NCI-H1092 (cell line): Measurements from ENCODE around the gene TBK1.

Experiments used
- DNase-seq: peaks from one replicate; lab custom pipeline; 2025; lab: John Stamatoyannopoulos, UW

The TBK1 gene

DNA sequence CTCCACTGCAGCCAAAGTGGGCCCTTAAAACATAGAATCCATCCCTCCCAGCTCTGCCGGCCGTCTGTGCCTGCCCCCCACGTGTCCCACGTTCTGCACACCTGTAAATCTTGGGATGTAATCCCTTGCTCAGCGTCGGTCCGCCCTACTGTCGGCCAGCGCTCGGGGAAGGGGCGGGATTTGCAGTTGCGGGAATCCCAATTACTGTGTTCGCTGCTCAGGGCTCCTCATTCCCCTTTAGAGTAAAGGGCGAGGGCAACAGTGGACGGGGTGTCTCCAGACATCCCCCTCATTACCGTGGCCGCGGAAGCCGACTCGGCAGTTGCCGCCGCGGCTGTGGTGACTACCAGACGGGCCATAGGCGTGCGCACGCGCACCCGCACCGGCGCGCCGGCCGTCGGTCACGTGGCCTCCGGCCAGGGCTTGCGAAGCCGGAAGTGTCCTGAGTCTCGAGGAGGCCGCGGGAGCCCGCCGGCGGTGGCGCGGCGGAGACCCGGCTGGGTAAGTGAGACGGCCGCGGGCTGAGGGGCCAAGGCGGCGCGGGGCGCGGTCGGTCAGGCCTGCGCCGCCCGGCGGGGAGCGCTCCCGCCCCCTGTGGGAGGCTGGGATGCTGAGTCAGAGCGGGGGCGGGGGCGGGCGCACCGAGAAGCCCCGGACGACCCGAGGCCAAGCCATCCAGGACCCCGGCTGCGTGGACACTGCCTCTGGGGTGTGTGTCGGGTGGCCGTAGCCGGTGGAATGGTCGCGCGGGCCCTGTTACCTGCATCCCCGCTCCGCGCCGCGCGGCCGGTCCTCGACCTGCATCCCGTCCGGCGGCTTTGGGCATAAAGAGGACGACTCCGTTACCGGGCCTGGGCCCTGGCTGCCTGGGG, at the start of gene TBK1:
TSS of gene TBK1 (plus strand) at position 434 of the 872 bp plus-strand sequence. CDS start 3,751 bp downstream, outside the sequence.
- DNase-seq: peak; percentile 60

DNA sequence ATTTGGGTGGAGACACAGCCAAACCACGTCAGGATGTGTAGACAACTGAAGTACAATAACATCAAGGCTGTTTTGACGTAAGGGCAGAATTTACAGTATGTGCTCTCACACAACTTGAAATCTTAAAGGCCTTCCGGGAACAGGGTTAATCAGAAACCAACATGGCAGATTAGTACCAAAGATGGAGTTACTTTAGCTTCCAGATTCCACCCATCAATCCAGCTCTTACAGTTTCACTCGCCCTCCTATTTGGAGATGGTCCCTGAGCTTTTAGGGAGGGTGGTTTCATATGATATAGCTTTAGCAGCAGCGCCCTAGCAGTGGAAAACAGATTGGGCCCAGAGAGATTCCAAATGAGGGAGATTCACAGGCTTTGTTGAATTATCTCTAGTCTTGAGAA, 49.7 kb upstream of the TBK1 start:
- no peak for DNase-seq

DNA sequence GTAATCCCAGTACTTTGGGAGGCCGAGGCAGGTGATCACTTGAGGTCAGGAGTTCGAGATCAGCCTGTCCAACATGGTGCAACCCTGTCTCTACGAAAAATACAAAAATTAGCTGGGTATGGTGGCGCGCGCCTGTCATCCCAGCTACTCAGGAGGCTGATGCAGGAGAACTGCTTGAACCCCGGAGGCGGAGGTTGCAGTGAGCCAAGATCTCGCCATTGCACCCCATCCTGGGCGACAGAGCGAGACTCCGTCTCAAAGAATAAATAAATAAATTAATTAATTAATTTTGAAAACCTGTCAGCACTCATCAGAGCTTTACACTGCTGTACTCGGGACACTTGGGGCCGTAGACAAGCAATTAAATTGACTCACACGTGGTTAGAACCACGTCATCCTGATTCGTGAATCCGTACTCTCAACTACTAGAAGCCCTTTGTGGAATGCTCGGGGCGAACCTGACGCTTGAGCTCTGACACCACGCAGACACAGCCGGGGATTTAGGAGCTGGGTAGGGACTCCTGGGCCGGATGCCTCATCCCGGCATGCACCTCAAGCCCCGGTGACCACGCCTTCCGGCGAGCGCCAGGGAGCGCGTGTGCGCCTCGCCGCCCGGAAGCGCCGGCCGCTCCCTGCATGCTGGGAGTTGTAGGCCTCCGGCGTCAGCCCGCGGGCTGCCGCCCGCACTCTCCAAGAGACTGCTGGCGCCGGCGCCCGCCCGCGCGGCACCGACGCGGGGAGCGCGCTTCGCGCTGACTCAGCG, 48.0 kb upstream of the TBK1 start, which contains the start of gene XPOT:
TSS of gene XPOT (plus strand) at position 686 of the 763 bp plus-strand sequence. CDS start 5,644 bp downstream, outside the sequence.
- DNase-seq: peak; percentile 88

DNA sequence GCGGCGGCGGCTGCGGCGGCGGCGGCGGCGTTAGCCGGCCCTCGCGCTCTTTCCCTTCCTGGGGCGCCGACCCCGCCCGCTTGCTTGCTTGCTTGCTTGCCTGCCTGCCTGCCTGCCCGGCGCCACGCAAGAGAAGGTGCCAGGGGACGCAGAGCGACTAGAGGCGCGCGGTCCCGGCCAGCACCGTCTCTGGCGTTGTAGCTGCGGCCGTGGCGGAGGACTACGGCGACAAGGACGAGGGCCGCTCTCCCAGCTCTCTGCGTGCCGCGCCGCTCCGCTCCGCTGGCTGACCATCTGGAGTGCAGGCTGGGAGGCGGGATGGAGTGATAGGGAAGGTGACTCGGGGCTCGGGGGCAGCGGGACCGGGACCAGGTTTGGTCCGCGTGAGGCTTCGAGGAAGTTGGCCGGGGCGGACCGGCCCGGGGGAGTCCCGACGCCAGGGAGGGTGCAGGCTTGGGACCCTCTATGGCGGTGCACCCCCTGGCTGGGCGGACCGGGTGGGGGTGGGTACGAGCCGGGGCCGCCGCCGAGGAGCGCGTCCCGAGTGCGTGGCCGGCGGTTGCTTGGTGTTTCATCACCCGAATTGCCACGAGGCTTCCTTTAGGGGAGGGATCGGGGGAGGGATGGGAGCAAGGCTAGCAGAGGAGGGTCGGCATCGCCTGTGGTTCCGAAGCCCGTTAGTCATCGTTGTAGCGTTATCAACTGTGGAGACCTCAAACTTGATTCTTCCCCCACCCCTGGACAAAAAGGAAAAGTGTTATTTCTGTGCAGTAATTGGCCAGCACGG, 47.3 kb upstream of the TBK1 start:
- DNase-seq: no peak

DNA sequence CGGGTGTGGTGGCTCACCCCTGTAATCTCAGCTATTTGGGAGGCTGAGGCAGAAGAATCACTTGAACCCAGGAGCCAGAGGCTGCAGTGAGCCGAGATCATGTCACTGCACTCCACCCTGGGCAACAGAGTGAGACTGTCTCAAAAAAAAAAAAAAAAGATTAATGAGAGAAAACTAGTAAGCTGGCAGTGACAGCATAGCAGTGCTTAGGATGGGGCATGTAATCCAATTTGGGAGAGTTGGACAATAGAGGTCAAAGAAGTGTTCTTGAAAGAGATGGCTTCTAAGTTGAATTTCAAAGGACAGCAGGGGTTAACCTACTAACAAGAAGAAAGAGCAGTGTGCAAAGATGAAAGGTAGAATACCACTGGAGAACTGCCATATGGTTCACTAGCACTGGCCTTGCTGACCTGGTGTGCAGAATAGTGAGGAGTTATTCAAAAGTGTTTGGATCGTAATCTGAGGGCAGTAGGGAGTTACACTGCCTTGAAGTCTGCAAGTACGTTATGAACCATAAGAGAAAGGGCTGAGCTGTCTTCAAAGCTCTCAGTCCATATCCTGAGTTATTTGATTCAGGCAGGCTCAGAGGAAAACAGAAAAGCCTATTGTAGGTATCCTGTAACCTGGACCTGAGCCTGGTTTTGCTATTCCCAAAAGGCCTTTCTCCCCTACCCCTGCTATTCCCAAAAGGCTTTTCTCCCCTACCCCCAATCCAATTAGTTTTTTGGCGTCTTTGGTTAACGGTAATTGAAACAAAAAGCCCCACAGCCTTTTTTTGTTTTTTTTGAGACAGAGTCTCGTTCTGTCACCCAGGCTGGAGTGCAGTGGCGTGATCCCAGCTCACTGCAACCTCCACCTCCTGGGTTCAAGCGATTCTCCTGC, 44.3 kb upstream of the TBK1 start:
- DNase-seq: no peak

DNA sequence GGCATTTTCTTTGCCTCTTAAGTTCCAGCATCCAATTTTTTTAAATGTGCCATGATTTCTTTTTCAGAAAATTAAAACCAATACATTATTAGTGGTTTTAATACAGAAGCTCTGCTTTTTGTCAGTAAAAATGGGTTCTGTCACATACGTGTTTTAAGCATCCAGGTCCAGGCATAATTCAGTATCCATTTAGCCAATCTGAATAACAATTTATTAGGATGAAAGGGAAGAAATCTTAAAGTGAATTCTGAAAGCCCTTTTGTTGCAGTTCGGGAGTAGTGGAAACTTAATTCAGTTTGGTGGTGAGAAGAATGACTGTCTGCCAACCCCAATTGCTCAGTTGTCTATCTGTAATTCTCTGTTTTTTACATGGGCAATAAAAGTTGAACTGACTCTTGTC, 40.5 kb upstream of the TBK1 start:
- no peak for DNase-seq

DNA sequence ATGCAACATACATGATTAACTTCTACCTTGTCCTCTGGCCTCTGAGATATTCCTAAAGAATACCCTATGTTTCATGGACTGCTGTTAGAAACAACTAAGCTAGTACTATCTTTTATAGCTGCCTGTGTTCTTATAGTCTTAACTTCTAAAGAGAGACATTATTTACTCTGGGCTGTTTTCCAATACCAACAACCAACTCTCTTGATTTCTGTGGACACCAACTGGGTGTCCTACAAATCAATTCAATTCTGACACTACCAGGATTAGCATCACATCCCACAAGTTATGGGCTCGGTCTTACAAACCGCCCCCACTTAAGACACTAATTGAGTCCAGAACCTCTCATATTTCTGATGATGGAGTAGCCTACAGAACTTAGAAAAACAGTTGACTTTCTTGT, 39.5 kb upstream of the TBK1 start:
- DNase-seq: no peak

DNA sequence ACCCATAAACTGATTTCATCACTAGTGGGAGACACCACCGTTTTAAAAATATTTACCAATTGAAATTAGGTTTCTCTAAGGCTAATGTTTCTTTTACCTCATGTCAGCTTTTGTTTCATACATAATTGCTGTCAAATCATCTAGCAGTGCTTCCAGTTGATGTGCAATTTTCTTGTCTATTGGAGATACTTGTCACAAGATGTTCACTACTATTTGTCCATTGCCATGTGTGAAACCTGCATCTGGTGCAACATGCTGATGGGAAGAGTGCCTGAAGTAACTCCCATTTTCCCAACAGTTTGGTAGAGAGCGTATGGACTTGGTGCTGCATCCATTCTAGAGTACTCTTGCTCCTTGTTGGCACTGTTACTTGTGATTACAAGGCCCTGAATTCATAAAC, 38.0 kb upstream of the TBK1 start:
- no peak for DNase-seq

DNA sequence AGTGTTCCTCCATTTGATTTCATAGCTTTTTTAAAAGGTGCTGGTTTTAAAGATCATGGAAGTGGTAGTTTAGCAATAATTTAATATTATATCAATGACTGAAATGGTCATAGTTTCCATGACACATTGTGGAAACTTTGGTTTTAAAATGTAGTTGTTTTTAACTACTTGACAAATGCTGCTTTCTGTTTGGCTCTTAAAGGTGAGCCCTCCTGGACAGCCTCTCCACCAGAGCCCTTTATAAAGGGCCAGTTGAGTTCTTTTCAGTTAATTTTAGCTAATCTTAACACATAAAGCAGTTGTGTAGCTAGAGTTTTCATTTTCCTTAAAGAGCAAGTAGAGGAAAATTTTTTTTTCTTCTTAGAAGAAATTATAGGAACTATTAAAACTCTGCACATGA, 33.7 kb upstream of the TBK1 start:
- no peak for DNase-seq

DNA sequence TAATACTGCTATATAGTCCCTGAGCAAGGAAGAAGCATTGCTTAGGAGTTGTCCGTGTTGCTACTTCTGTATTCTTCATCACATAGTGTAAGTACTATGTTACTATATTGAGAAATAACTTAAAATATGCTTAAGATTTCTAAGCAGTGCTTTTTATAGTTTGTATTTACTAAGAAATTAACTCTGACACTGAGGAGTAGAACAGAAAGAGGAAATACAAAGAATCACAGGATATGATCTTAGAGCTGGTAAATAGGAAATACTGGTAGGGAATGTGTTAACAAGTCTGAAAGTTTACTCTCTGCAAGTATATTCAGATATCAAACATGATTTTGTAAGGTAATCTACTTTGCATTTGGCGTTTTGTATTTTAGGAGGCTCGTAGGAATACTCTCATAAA, 32.2 kb upstream of the TBK1 start:
- no peak for DNase-seq

DNA sequence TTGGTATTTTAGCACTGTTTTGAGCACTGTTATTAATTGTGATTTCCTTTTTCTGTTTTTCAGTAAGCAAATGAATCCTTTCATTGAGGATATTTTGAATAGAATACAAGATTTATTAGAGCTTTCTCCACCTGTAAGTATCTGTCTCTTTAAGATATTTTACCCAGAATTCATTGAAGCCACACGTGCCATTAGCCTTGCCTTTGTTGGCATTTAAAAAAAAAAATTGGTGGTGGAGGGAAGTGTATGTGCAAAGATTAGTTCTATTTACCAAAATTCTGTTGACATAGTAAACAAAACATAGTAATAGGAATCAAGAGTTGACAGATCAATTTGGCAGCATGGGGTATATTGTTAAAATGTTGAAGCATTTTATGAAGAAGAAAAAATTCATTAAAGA, 23.9 kb upstream of the TBK1 start:
- no peak for DNase-seq

DNA sequence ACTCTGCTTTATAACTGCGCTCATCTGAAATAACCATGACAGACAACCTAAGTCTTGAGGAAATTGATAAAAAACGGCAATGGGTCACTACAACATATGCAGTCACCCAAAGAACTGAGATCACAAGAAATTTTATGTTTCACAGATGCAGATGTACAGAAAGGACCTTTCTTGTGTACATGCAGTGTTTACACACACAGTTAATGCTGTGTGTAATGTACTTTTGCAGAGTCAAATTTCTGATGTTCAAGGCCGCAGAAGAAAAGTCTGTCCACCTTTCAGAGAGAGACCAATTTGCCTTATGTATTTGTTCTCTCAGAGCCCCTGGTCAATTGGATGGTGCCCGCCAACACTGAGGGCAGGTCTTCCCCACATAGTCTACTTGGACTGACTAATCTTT, 23.0 kb upstream of the TBK1 start:
- DNase-seq: no peak

DNA sequence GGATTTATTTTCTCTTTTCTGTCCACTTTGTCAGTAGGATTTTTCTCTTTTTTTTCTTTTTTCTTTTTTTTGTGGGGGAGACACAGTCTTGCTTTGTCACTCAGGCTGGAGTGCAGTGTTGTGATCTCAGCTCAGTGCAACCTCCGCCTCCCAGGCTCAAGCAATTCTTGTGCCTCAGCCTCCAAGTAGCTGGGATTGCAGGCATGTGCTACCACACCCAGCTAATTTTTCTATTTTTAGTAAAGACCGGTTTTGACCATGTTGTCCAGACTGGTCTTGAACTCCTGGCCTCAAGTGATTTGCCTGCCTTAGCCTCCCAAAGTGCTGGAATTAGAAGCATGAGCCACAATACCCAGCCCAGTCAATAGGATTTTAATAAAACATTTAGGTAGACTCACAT, 21.0 kb upstream of the TBK1 start:
- DNase-seq: no peak

DNA sequence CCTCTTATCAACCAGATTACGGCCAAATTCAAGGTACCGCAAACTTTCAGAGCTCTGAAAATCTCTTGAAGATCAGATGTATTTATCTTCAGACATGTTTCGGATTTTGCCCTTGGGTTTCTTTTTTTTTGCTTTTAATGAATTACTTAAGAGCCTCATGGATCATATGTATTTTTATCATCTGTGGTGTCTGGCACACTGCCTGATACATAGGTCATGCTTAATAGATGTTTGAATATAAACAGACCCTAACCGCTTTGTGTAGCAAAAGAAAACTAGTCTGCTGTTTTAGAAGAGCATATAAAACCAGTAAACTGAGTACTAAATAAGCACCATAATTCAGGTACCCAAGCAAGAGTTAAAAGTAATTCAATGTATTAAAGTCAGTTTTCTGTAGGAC, 20.1 kb upstream of the TBK1 start:
- DNase-seq: no peak

DNA sequence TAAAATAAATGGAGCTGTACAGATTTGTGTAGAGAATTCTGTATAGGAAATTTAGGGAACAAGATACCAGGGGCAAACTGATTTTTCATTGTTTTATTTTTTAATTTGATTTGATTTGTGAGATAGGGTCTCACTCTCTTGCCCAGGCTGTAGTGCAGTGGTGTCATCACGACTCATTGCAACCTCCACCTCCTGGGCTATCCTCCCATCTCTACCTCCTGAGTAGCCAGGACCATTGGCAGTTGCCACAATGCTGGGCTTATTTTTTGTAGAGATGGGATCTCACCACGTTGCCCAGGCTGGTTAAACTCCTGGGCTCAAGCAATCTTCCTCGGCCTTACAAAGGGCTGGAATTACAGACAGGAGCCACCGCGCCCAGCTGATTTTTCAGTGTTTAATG, 18.0 kb upstream of the TBK1 start:
- DNase-seq: no peak

DNA sequence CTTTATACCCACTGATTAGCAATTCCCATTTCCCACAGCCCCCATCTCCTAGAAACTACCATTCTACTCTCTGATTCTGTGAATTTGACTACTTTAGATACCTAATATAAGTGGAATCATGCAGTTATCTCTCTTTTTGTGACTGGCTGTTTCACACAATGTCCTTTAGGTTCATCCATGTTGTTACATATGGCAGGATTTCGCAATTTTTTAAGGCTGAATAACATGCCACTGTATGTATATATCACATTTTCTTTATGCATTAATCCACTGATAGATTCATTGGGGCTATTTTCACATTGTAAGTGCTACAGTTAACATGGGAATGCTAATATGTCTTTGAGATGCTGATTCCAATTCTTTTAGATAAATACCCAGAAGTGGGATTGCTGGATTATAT, 11.8 kb upstream of the TBK1 start:
- no peak for DNase-seq

DNA sequence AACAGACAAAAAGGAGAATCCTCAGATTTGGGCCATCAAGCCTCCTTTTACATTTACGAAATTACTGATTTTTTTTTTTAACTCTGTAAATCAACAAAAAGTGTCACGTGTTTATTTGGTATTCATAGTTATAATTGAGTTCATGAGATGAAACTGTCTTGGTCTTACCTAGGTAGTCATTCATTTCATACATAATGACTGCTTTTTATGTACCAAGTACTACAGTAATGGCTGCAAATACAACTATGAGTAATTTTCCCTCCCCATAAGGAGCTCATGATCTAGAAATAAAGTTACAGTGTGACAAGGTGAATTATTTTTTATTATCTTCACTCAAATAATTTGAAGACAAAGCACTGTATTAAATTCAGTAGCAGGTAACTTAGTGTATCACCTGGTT, 6.4 kb upstream of the TBK1 start:
- DNase-seq: no peak

DNA sequence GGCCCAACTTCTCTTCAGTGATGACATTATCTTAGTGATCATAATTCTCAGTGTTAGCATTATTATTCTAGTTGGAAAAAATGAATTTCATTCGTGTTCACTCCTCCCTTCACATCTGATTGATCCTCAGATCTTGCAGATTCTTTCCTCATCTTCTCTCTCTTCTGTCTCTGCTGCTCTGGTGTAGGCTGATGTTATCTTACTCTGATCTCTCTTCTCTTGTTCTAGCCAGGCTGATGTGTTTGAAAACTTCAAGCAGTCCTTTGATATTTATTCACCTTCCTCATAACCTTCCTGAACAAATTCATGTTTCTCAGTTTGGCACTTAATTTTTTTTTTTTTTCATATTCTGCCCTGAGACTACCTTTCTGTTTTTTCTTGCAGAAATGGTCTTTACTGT, 5.6 kb upstream of the TBK1 start:
- no peak for DNase-seq

DNA sequence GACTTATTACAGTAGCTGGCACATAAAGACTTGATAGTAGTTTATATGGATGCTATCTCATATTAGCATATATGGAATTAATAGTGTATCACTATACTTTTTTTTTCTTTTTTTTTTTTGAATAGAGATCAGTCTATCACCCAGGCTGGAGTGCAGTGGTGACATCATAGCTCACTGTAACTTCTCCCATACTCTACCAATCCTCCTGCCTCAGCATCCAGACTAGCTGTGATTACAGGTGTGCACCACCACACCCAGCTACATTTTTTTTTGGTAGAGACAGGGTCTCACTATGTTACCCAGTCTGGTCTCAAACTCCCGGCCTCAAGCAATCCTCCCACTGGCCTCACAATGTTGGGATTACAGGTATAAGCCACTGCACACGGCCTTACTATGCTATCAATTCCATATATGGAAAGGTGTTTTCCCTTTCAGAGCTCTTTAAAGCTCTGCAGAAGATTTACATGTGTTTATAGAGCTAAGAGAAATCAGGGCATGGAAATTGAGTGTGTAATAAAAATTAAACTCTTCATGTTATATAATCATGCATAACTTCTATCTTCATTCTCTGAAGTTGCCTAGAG, 1.8 kb upstream of the TBK1 start:
- DNase-seq: no peak

DNA sequence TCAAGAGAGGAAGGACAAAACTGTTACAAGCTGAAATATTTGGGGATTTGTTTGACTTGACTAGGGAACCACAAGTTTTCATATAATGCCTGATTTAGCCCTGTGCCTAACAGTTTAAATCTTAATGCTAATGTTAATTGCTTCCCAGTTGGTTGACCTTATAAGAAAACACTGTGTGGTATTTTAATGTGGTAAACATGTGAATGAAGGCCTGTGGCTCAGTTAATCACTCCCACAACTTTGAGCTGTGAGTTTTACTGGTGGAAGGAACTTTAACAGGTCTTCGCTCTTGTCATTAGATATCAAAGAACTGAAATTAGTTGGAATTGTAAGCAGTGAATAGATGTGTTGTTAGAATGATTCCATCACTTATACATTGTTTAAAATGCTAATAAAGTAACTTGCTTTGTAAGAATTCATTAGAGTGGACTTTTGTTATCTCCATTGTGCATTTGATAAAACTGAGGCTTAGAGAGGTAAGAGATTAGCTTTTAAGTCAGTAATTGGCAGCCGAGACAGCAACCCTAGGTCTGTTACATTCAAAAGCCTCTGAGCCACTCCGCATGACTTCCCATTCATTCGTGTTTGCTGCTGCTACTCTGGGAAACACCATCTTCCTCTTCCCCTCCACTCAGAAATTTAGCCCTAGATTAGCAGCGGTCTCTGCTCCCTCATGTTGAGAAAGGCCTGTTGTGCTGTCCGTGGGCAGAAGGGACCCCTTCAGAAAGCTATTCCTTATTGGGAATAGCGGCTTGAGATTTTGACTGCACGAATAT, 1.0 kb upstream of the TBK1 start:
- no peak for DNase-seq
